ENCODE results near the gene CIROP. TPM values are rescaled to one million over a fixed set of nuclear protein-coding genes. Genes with fewer than 3 reads are reported as not detected.

CIROP gene
- total RNA-seq, 2 experiments from 2014 or later, result not detected

DNA sequence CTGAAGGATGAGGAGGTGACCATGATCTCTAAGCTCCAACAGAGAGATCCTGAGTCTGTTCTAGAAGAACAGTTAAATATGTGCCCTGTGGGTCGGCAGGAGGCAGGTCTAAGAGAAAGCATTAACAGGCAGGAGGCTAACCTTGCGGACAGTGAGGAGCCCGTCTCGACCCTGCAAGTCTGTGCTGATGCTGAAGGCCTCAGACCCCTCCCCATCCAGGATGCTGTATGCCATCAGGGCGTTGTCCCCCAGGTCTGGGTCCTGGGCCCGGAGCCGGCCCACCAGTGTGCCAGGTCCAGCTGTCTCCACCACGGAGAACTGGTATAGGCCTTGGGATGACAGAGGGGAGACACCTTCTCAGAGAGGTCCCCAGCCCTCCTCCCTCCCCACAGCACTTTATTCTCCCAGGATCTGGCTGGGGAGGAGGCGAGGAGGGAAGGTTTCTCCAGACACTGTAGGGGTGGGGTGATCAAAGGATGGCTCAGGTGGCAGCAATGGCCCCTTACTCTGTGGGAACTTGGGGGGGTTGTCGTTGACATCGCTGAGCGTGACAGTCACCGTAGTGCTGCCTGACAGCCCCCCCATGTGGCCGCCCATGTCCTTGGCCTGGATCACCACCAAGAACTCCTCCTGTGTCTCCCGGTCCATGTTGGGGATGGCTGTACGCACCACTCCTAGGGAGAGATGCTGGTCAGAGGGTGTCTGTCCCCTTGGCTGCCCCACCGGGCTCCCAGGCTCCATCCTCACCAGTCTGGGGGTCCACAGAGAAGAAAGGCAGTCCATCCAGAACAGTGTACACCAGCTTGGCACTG lies 50.6 kb downstream of the CIROP start:
- H3K27me3 Mint-ChIP-seq, result peaks cover 8% of the 10 kb centered on the region
- H3K4me3 Mint-ChIP-seq, result no peak overlapping the region
- ChIA-PET POLR2A (no interaction called here), CTCF (interaction anchor here (0.8 to 5.9 kb wide), 7 partner anchors 8 to 81 kb away, joined by 3 to 36 read pairs (median 4); no protein-coding TSS in a partner anchor)
- H3K27ac Mint-ChIP-seq, result no peak overlapping the region
- peaks cover 8% of the 10 kb centered on the region for H3K36me3 Mint-ChIP-seq (ENCODE audit: low read depth)
- DNase-seq, result peak; percentile 25
- H3K9me3 Mint-ChIP-seq, result no peaks in the 10 kb centered on the region
- peaks cover 18% of the 10 kb centered on the region for H3K4me1 Mint-ChIP-seq

DNA sequence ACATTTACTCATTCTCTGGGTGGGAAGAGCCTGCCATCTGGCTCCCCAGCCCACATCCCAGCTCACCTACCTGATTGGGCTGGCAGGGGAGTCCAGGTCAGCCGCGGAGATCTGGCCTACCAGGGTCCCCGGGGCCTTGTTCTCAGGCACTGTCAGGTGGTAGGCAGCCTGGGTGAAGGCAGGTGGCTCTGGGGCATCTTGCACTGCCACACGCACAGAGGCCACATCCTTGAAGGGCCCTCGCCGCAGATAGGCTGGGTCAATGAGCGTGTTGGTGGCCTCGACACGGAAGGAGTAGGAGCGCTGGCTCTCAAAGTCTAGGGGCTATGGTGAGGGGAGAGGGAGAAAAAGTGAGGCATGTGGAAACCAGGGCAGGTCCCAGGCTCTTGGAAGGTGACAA lies 51.4 kb downstream of the CIROP start:
- no peak for DNase-seq
- ChIA-PET POLR2A (no interaction called here), CTCF (interaction anchor here (0.6 to 5.9 kb wide), 6 partner anchors 11 to 80 kb away, joined by 3 to 36 read pairs (median 4); no protein-coding TSS in a partner anchor)
- no peaks in the 10 kb centered on the region for H3K9me3 Mint-ChIP-seq
- H3K36me3 Mint-ChIP-seq (ENCODE audit: low read depth), result peaks cover 6% of the 10 kb centered on the region
- H3K27ac Mint-ChIP-seq, result no peak overlapping the region
- H3K4me1 Mint-ChIP-seq, result peaks cover 17% of the 10 kb centered on the region
- peaks cover 8% of the 10 kb centered on the region for H3K27me3 Mint-ChIP-seq
- no peak overlapping the region for H3K4me3 Mint-ChIP-seq

DNA sequence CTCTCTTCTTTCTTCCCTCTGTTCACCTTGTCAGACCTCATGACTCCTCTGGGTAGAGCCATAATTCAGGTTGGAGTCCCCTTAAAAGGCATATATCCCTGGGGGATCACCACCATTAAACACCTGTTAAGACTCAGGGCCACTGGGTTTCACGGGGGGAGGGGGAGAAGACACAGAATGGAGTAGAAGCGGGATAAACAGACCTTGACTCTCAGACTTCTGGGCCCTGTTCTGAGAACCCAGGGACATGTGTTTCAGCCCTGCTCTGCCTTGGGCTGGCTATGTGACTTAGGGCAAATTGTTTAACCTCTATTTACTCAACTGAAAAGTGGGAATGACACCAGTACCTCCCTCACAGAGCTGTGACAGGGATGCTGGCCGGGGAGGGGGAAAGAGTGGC lies 52.1 kb downstream of the CIROP start:
- Mint-ChIP-seq H3K9me3 (no peaks in the 10 kb centered on the region), H3K36me3 (ENCODE audit: low read depth) (no peaks in the 10 kb centered on the region), H3K4me1 (peaks cover 13% of the 10 kb centered on the region), H3K27me3 (peaks cover 8% of the 10 kb centered on the region), H3K4me3 (no peak overlapping the region), H3K27ac (no peak overlapping the region)
- DNase-seq, result no peak
- CTCF ChIA-PET, result interaction anchor here (1.4 to 5.9 kb wide), 5 partner anchors 16 to 80 kb away, joined by 3 to 36 read pairs (median 4); no protein-coding TSS in a partner anchor
- POLR2A ChIA-PET, result no interaction called here

DNA sequence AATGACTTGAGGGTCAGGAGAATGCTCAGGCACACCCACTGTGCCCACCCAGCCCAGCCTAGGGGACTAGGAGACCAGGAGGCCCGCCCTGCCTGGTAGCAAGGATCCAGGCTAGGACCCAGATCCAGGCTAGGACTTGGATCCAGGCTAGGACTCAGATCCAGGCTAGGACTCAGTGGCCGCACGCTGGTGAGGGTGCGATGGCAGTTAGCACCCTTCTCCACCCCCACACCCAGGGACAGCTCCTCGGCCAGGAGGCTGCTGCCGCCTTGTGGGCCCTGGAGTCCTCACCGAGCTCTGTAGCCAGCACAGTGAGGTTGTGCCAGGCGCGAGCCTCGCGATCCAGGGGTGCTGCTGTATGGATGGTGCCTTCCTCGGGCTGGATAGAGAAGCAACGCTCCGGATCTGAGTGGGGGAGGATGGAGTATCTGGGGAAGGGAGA lies 52.6 kb downstream of the CIROP start:
- DNase-seq, result no peak
- ChIA-PET CTCF (interaction anchor here (1.1 to 5.9 kb wide), 7 partner anchors 17 to 79 kb away, joined by 3 to 36 read pairs (median 4); no protein-coding TSS in a partner anchor), POLR2A (no interaction called here)
- H3K4me1 Mint-ChIP-seq, result peaks cover 13% of the 10 kb centered on the region
- no peaks in the 10 kb centered on the region for H3K9me3 Mint-ChIP-seq
- H3K27me3 Mint-ChIP-seq, result peaks cover 8% of the 10 kb centered on the region
- no peak overlapping the region for H3K4me3 Mint-ChIP-seq
- no peak overlapping the region for H3K27ac Mint-ChIP-seq
- no peaks in the 10 kb centered on the region for H3K36me3 Mint-ChIP-seq (ENCODE audit: low read depth)

DNA sequence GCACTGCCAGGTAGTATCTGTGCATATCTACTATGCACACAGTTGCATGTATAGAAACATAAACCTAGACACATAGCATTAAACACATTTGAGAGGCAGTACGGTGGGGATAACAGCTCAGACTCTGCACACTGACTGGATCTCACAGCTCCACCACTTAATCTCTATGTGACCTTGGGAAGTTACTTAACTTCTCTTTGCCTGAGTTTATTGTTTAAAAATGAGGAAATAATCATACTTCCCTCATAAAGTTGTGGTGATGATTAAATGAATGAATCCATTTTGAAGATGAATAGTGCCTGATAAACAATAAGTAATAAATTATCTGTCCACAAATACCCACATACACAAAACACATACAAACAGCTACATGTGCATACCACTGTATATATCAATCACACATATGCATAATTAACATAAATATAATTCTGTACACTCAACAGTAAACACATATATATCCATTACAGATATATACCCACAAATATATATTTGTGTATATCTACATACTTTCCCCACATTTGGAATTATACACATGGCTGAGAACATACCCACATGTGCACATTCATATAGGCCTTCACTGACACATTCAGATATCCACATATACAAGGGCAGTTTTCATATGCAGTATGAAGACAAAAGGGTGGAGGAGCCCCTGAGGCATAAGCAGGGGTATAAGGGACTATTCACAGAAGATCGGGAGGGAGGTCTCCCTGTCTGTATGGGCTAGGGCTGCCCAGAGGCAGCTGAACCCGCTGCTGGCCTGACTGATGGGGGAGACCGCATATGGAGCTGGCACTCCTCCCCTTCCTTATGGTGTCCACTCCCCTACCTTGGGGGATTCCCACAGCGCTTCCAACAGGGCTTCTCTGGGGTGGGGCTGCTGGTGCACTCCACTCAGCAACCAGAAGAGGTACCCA lies 53.4 kb downstream of the CIROP start:
- Mint-ChIP-seq H3K4me1 (peaks cover 7% of the 10 kb centered on the region), H3K9me3 (no peaks in the 10 kb centered on the region), H3K36me3 (ENCODE audit: low read depth) (no peaks in the 10 kb centered on the region), H3K27ac (no peak overlapping the region), H3K27me3 (peaks cover 3% of the 10 kb centered on the region), H3K4me3 (no peak overlapping the region)
- POLR2A ChIA-PET, result interaction anchor here (0.6 kb wide), 1 partner anchor 191 kb away, joined by 3 read pairs; no protein-coding TSS in a partner anchor
- no peak for DNase-seq
- CTCF ChIA-PET, result interaction anchor here (0.9 to 5.9 kb wide), 6 partner anchors 15 to 65 kb away, joined by 3 to 36 read pairs (median 4); no protein-coding TSS in a partner anchor

Other genes with a start within 250 kb of the CIROP start
- gene LRP10, start 233.2 kb downstream of the CIROP start, total RNA-seq, result 10 to 100 TPM; 60.0 to 63.5 TPM
- gene REM2, start 221.8 kb downstream of the CIROP start, total RNA-seq, result under 1 TPM; 0.52 to 0.69 TPM
- 10 to 100 TPM; 79.0 to 79.6 TPM for gene RBM23, start 185.8 kb downstream of the CIROP start, total RNA-seq
- 10 to 100 TPM; 52.6 to 56.8 TPM for gene PRMT5, start 175.6 kb downstream of the CIROP start, total RNA-seq
- gene HAUS4, start 147.9 kb downstream of the CIROP start, total RNA-seq, result 10 to 100 TPM; 67.4 to 68.6 TPM
- gene AJUBA, start 122.4 kb downstream of the CIROP start, total RNA-seq, result 1 to 10 TPM; 1.3 to 1.4 TPM
- 10 to 100 TPM in 1 of 2 experiments, 1 to 10 TPM in 1; 9.4 to 11.1 TPM for gene C14orf93, start 94.8 kb downstream of the CIROP start, total RNA-seq
- gene PSMB5, start 70.1 kb downstream of the CIROP start, total RNA-seq, result 10 to 100 TPM; 60.4 to 60.7 TPM
- gene PSMB11, start 62.8 kb downstream of the CIROP start, total RNA-seq, result under 1 TPM in 1 of 2 experiments, not detected in 1; 0.21 TPM
- gene CDH24, start 47.5 kb downstream of the CIROP start, total RNA-seq, result 1 to 10 TPM; 2.9 to 3.0 TPM
- gene ACIN1, start 9.9 kb downstream of the CIROP start, total RNA-seq, result 100 to 1,000 TPM; 202 to 221 TPM
- 10 to 100 TPM; 48.0 to 48.2 TPM for gene C14orf119, start 9.5 kb downstream of the CIROP start, total RNA-seq
- gene CEBPE, start 14.3 kb upstream of the CIROP start, total RNA-seq, result under 1 TPM; 0.67 to 0.98 TPM
- gene SLC7A8, start 78.7 kb upstream of the CIROP start, total RNA-seq, result under 1 TPM; 0.27 to 0.64 TPM
- gene RNF212B, start 132.9 kb upstream of the CIROP start, total RNA-seq, result not detected
- gene HOMEZ, start 181.1 kb upstream of the CIROP start, total RNA-seq, result 10 to 100 TPM; 11.4 TPM
- gene PPP1R3E, start 197.9 kb upstream of the CIROP start, total RNA-seq, result 10 to 100 TPM; 38.6 to 49.2 TPM
- 1 to 10 TPM; 1.7 to 3.2 TPM for gene BCL2L2, start 201.8 kb upstream of the CIROP start, total RNA-seq
- 100 to 1,000 TPM; 203 to 208 TPM for gene PABPN1, start 216.5 kb upstream of the CIROP start, total RNA-seq
- gene SLC22A17, start 247.9 kb upstream of the CIROP start, total RNA-seq, result 1 to 10 TPM; 3.0 to 3.4 TPM